Measurements from ENCODE around the gene ADPGK. TPM values are rescaled to one million over a fixed set of nuclear protein-coding genes. Genes with fewer than 3 reads are reported as not detected.

ADPGK gene
- total RNA-seq, 4 donors from 2014 or later, result 17.1 to 87.6 (median 54.8) TPM

GRCh38 chr15:72790302-72790910 lies 6.8 kb upstream of the ADPGK start:
- intact Hi-C loops (cut with DNase I; ENCODE audit: low total_unique reads), result no loop called here
- no peak for TF ChIP-seq POLR2A (IDR thresholded peaks at IDR 0.05)
- TF ChIP-seq, protein P1, sequence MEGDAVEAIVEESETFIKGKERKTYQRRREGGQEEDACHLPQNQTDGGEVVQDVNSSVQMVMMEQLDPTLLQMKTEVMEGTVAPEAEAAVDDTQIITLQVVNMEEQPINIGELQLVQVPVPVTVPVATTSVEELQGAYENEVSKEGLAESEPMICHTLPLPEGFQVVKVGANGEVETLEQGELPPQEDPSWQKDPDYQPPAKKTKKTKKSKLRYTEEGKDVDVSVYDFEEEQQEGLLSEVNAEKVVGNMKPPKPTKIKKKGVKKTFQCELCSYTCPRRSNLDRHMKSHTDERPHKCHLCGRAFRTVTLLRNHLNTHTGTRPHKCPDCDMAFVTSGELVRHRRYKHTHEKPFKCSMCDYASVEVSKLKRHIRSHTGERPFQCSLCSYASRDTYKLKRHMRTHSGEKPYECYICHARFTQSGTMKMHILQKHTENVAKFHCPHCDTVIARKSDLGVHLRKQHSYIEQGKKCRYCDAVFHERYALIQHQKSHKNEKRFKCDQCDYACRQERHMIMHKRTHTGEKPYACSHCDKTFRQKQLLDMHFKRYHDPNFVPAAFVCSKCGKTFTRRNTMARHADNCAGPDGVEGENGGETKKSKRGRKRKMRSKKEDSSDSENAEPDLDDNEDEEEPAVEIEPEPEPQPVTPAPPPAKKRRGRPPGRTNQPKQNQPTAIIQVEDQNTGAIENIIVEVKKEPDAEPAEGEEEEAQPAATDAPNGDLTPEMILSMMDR (IDR thresholded peaks at IDR 0.05), result no peak

DNA sequence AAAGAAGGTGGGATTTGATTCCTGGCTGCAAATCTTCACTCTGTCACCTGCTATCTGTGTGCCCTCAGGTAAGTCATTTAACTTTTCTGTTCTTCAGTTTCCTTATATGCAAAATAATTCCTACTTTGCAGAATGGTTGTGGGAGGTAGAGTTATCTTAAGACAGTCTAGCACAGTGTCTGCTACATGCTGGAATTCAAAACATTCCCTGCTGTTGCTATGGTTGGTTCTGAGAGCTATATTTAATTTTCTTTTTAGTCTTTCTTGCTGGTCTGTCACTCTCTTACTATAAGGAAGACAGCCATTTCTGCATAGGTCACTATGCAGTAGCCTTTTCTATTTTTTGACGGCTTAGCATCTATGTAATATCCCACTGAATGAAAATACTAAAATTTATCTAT lies 4.0 kb upstream of the ADPGK start:
- intact Hi-C loops (cut with DNase I; ENCODE audit: low total_unique reads), result no loop called here
- no peak overlapping the region for H3K27ac ChIP-seq
- TF ChIP-seq, protein P1 (IDR thresholded peaks at IDR 0.05), result no peak
- no peak for TF ChIP-seq POLR2A (IDR thresholded peaks at IDR 0.05)

More at GRCh38 chr15:72790302-72790910, 6.8 kb upstream of the ADPGK start:
- Histone ChIP-seq H3K36me3 (no peaks in the 10 kb centered on the region), H3K27ac (no peak overlapping the region), H3K9me3 (no peaks in the 10 kb centered on the region), H3K4me1 (no peaks in the 10 kb centered on the region), H3K4me3 (no peak overlapping the region), H3K27me3 (no peaks in the 10 kb centered on the region)
- no peak for DNase-seq

GRCh38 chr15:72786676-72787345 lies 3.3 kb upstream of the ADPGK start:
- intact Hi-C loops (cut with DNase I; ENCODE audit: low total_unique reads), result no loop called here
- Histone ChIP-seq H3K27me3 (no peaks in the 10 kb centered on the region), H3K4me3 (no peak overlapping the region), H3K36me3 (no peaks in the 10 kb centered on the region), H3K4me1 (no peaks in the 10 kb centered on the region), H3K27ac (no peak overlapping the region), H3K9me3 (no peaks in the 10 kb centered on the region)
- TF ChIP-seq POLR2A (IDR thresholded peaks at IDR 0.05), result no peak
- TF ChIP-seq, protein P1 (IDR thresholded peaks at IDR 0.05), result no peak
- no peak for DNase-seq

More for the DNA sequence above, 4.0 kb upstream of the ADPGK start:
- Histone ChIP-seq H3K36me3 (no peaks in the 10 kb centered on the region), H3K27me3 (no peaks in the 10 kb centered on the region), H3K4me3 (no peak overlapping the region), H3K9me3 (no peaks in the 10 kb centered on the region), H3K4me1 (no peaks in the 10 kb centered on the region)
- no peak for DNase-seq

DNA sequence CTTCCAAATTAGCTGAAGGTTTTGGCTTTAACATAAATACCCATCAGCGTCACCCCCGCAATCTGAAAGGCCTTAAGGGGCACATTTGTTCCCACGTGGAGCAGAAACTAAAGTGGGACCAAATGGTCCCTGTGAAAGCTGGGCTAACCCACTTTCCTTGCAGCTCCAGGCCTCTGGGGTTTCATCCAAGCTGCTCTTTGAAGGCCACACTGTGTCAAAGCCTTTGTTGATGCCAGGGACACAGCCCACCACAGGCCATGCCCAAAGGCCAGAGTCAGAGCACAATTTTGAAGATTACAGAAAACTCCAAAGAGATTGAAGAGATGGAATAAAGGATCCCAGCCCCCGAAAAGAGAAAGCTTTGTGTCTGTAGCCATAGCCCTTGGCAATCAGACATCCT lies 2.7 kb upstream of the ADPGK start:
- DNase-seq, result no peak
- Histone ChIP-seq H3K27me3 (no peaks in the 10 kb centered on the region), H3K4me1 (no peaks in the 10 kb centered on the region), H3K36me3 (no peaks in the 10 kb centered on the region), H3K27ac (no peak overlapping the region), H3K9me3 (no peaks in the 10 kb centered on the region), H3K4me3 (no peak overlapping the region)
- intact Hi-C loops (cut with DNase I; ENCODE audit: low total_unique reads), result no loop called here
- TF ChIP-seq, protein P1 (IDR thresholded peaks at IDR 0.05), result no peak
- no peak for TF ChIP-seq POLR2A (IDR thresholded peaks at IDR 0.05)

DNA sequence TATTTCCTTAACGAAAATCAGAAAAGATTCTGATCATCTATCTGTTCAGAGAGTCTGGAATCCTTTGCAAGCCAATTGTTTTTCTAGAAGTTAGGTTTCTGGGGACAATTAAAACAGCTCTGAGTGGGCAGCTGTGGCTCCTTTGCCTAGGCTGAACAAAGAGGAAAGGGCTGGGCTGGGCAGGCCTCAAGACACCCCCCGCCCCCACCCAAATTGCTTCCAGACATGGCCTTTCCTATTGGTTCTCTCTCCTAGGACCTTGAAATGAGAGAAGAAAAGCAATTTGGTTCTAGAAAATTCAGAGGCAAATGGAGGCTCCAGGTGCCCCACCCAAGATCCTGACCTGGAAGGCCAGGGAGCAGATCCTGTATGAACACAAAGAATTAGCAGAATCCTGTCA lies 2.3 kb upstream of the ADPGK start:
- DNase-seq, result no peak
- no peak for TF ChIP-seq POLR2A (IDR thresholded peaks at IDR 0.05)
- TF ChIP-seq, protein P1 (IDR thresholded peaks at IDR 0.05), result no peak
- intact Hi-C loops (cut with DNase I; ENCODE audit: low total_unique reads), result no loop called here

More for the DNA sequence above, 2.3 kb upstream of the ADPGK start:
- no peaks in the 10 kb centered on the region for H3K4me1 ChIP-seq
- no peaks in the 10 kb centered on the region for H3K27me3 ChIP-seq
- H3K27ac ChIP-seq, result no peak overlapping the region
- H3K9me3 ChIP-seq, result no peaks in the 10 kb centered on the region
- H3K4me3 ChIP-seq, result no peak overlapping the region
- no peaks in the 10 kb centered on the region for H3K36me3 ChIP-seq
